Activated T-cell treated with anti-CD3 and anti-CD28 coated beads for 4 hours (primary cell): ENCODE data around the gene MFNG.

Experiments used
- DNase-seq: peaks from one replicate; pipeline ENCODE4 v3.0.0-alpha.2; 2020

Gene MFNG

DNA sequence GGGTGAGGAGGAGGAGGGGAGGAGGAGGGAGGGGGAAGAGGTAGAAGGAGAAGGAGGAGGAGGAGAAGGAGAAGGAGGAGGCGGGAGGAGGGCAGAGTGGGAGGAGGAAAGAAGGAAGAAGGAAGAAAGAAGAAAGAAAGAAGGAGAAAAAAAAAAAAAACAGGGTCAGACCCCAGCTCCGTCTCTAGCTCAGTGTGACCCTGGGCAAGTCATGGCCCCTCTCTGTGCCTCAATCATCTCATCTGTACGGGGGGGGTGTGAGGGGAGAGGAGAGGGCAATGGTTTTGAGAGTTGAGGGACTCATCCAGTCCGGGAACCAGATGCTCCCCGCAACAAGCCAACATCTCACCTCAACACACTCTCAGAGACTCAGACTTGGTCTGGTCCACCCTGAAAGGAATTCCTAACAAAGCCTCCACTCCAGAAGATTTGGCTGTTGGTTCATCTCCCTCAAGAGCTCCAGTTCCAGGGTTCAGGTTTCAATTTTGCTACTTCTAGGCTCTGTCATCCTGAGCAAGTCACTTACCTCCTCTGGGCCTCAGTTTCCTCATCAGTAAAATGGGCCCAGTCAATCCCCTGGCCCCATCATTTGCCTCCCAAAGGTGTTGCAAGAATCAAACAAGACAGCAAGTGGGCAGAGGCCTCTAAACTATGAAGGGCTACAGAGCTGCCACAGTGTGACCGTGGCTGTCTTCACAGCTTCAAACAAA is 25.4 kb upstream of the MFNG start:
- no peak for DNase-seq

DNA sequence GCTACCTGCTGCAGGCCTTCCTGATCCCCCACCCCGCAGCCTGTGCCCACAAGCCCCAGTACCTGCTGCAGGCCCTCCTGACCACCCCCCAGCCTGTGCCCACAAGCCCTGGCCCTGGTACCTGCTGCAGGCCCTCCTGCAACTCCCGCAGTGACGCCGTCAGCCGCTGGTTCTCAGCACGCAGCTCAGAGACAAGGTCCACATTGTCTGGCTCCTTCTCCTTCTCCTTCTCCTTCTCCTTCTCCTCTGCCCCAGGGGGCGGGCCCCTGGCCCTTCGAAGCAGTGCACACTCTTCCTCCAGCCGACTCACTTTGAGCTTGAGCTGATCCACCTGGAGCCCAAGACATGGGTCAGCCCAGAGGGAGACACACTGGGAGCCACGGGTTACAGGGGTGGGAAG is 23.9 kb upstream of the MFNG start:
- no peak for DNase-seq

- no peak for DNase-seq
Measured at GRCh38 chr22:37509059-37509860, 23.1 kb upstream of the MFNG start.

DNA sequence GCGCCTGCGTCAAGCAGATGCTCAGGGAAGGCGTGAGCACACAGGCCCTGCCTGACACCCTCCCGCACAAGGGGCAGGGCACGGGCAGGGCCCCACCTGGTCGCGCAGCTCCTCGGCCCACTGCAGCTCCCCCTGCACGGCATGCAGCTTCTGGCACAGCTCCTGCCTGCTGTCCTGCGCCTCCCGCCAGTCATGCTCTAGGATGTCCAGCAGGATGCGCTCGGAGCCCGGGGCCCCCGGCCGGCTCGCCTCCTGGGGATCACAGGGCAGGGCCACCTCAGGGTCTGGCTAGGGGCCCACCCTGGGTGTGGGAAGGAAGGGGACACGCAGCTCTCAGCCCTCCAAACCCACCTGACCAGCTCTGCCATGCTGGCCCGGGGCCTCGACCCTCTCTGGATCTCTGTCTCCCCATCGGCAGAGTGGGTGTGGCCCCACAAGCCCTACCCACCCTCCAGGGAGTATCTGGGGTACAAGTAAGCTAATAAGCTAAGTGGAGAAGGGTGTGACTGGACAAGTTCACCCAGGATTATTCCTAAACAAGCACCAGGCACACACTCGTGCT is 22.3 kb upstream of the MFNG start:
- no peak for DNase-seq

DNA sequence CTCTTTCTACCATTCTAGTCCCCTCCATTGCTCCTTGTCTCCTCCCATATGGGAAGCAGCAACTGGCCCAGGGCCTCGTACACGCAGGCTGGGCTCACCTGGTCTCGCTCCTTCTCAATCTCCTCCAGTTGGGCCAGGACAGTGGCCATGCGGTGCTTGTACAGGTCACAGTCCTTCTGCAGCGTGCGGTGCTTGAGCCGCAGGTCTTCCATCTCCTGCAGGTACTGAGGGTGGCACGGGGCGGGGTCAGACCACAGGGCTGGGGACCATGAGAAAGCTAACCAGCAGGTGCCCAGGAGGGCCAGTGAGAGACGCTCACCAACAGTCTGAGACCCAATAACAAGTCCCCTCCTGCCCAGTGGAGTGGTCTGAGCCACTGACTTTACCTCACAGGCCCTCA is 21.5 kb upstream of the MFNG start:
- no peak for DNase-seq

- no peak for DNase-seq
Measured at GRCh38 chr22:37505989-37506388, 19.8 kb upstream of the MFNG start.

DNA sequence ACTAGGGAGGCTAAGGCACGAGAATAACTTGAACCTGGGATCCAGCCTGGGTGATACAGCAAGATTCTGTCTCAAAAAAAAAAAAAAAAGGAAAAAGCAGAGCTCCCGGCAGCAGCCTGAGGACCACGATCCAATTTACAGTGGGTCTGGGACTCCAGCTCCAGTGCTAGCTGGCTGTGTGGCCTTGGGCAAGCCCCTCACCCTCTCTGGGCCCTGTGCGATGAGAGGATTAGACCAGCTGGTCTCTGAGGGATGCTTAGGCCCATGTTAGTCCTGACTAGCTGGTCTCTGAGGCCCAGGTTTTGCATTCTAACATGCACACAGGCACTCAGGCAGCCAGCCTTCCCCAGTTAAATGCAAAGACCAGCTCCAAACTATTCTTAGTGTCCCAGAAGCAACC is 19.4 kb upstream of the MFNG start:
- no peak for DNase-seq

- no peak for DNase-seq
Measured at GRCh38 chr22:37504964-37505363, 18.8 kb upstream of the MFNG start.

DNA sequence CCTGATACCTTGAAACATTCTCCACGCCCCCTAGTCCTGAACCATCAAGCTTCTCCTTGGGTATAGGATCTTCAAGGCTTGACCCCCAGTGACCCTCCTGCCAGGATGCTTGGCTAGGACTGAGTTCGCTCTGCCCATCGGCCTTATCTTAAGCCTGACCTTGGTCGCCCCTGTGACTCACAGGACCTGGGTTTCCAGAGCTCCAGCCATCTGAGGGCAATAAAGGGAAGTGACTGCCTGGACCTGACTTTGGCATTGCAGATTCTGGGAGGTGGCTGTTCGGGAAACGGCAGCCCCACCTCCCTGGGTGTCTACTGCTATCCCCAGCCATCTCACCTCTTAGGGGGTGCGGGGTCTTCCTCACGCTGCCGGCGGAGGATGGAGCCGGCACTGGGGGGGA is 17.7 kb upstream of the MFNG start:
- no peak for DNase-seq

GRCh38 chr22:37503183-37503683 is 17.0 kb upstream of the MFNG start:
- DNase-seq, result no peak

DNA sequence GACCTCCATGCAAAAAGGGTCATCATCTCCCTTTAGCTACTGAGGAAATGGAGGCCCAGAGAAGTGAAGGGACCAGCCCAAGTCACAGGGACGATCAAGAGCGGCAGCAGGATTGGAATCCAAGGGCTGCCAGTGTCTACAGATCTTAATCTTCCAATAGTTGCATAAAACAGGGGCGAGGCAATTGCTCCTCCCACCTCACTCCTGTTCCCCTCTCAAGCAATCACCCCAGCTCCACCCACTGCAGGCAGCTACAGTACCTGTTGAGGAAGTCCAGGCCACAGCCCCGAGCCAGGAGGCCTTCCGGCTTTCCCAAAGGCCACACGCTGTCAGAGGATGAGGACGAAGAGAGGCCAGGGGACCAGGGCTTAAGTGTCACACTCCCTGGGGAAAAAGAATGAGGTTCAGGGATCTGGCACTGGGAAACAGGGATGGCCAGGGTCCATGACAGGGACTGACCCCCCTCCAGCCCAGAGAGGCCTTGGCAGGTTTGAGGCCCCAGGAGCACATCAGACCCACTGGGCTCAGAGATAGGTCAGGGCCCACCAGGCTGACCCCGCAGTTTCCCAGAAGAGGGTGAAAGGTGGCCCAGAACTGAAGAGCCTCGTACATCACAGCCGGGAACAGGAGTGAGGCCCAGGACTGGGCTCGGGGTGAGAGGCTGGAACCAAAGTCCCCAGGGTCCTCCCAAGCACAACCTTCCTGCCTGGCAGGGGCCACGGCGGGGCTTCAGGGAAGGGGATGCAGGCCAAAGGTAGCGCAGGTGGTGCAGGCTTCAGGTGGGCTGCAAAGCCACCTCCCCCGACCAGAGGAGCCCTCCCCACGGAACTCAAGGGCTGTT is 16.4 kb upstream of the MFNG start:
- DNase-seq, result no peak

GRCh38 chr22:37501610-37502341 is 15.6 kb upstream of the MFNG start:
- DNase-seq, result no peak

DNA sequence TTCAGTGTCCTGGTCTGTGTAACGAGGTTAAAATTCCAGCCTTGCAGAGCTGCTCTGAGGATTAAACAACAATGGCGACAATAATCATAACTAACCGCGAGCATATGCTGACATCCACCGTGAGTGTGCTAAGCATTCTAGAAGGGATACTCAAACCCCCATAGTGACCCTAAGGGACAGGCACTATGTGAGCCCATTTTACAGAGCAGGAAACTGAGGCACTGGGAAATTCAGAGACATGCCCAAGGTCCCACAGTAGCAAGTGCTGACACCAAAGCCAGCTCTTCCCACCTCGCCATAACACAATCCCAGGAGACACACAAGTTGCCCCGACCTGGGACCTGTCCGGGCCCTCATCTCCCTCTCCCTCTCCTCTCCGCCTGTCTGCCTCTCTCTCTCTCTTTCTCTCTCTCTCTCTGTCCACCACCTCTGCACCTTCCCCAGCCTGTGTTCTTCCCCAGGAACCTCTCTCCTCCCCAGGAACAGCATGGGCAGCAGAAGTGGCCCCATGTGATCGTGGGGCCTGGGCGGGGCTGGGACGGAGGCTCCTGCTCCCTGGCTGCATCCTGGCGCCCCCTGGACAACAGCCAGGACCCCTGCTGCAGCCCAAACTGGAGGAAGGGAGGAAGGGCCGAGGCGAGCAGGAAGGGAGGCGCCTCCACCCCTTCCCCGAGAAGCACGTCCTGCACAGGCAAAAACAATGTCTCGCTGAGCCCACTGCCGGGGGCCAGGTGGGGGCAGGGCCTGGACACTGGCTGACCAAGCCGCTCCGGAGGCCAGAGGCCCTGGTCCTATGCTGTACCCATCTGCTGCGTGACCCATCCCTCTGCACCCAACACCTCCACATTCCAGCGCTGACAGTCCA is 14.8 kb upstream of the MFNG start:
- no peak for DNase-seq

DNA sequence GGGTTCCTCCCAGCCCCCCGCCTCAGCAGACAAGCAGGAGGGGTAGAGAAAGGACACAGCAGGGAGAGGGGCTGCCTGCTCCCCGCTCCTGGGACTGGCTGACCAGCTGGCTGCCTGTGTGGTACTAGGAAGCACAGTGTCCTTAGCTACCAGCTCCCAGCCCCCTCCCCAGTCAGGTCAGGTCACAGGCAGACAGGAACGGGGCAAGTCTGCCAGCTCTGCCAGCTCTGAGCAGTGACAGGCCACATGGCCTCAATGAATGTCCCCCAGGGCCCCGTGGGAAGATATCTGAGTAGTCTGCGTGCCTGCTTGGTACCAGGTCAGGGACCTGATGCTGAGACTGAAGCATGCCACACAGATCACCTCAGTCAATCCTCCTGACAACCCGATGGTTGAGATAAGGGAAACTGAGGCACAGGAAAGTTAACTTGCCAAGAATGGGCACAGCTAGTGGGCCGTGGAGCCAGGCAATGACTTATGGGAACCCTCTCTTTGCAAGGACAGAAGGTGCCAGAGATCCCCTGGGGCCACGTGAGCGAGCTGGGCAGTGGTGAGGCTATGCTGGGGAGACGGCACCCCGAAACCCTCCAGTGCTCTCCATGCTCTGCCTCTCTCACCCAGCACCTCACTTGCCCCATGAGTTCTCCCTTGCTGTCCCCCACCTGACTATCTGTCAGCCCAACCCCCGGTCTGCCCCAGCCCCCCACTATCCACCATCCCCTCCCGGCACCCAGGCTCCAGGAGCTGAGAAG is 13.8 kb upstream of the MFNG start:
- no peak for DNase-seq

DNA sequence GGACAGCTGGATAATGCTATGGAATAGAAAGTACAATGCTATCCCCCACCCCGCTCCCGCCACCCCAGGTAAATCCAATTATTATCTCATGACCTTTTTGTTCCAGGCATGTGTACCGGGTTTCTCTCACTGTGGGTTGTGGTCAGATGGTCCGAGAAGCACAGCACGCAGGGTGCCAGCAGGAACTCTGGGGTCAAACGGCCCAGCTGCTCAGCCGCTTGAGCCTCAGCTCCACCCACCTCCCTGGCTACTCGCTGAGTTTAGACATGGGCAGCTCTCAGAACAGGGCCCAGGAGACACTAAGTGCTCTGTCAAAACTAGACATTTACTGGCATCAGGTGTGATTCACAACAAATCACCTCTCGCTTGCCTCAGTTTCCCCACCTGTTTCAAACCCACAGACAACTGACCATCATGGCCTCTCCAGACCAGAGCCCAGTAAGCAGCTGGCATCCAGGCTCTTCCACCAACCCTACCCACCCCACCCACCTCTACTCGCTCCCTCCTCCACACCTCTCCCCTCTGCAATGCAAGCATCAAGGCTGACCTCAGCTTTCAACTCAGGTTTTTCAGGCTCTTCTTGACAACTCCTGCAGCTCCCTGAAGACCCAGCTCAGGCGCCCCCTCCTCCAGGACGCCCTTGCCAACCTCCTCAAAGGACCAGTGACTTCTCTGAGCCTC is 13.0 kb upstream of the MFNG start:
- DNase-seq, result no peak

GRCh38 chr22:37498289-37498909 is 12.2 kb upstream of the MFNG start:
- DNase-seq, result peak; percentile 53

- no peak for DNase-seq
Measured at GRCh38 chr22:37497062-37497599, 10.9 kb upstream of the MFNG start.

GRCh38 chr22:37496651-37497050 is 10.5 kb upstream of the MFNG start:
- DNase-seq, result no peak

GRCh38 chr22:37493979-37494378 is 7.8 kb upstream of the MFNG start:
- DNase-seq, result no peak
